GM12878 (cell line): ENCODE measurements around the gene HOOK2. TPM values are rescaled to one million over a fixed set of nuclear protein-coding genes. Genes with fewer than 3 reads are reported as not detected.
A peak's percentile ranks its signal among the peaks of the same experiment; 100 is the strongest.

ENCODE experiments used
- ATF2 ChIP-seq: IDR thresholded peaks from 2 replicates; pipeline ENCODE4 v1.6.1; 2012; ENCODE audit warnings: low read length, inconsistent platforms
- BCL3 ChIP-seq: IDR thresholded peaks from 2 replicates; pipeline ENCODE4 v1.6.1; 2011; ENCODE audit warnings: borderline replicate concordance, low read depth, mild to moderate bottlenecking, moderate library complexity, low read length; ENCODE audit not compliant: insufficient read depth, poor library complexity, severe bottlenecking
- CEBPZ ChIP-seq: fragments of 150-350 bp; IDR thresholded peaks from 2 replicates; pipeline ENCODE4 v1.6.1; 2016; ENCODE audit warnings: low read depth, low read length
- CREM ChIP-seq: IDR thresholded peaks from 2 replicates; pipeline ENCODE4 v1.6.1; 2014; ENCODE audit warnings: antibody characterized with exemption, low read depth
- CTCF ChIP-seq, 3 experiments: IDR thresholded peaks in 2 of 3; conservative IDR thresholded peaks in 1 of 3; 2 replicates each; pipeline ENCODE4 v1.5.1; 2011; ENCODE audit warnings: low read depth in 3 of 3, low read length in 3 of 3, mild to moderate bottlenecking in 3 of 3, control low read depth in 2 of 3, moderate library complexity in 2 of 3, inconsistent platforms in 1 of 3, mixed read lengths in 1 of 3; ENCODE audit not compliant: control insufficient read depth in 2 of 3, insufficient read depth in 1 of 3; ENCODE audit errors: extremely low read depth in 1 of 3
- E2F4 ChIP-seq: IDR thresholded peaks from 2 replicates; pipeline ENCODE4 v1.6.1; 2012; ENCODE audit warnings: low read depth, low read length, improper control_type of control experiment
- HCFC1 ChIP-seq: fragments of 150-350 bp; IDR thresholded peaks from 2 replicates; pipeline ENCODE4 v1.6.1; 2014; ENCODE audit warnings: low read length
- MLLT1 ChIP-seq: fragments of 450-650 bp; IDR thresholded peaks from 2 replicates; pipeline ENCODE4 v1.6.1; 2016; ENCODE audit warnings: mild to moderate bottlenecking
- MXI1 ChIP-seq: fragments of 150-350 bp; IDR thresholded peaks from 2 replicates; pipeline ENCODE4 v1.6.1; 2011; ENCODE audit warnings: low read depth, mild to moderate bottlenecking, inconsistent platforms, low read length, improper control_type of control experiment
- PKNOX1 ChIP-seq: fragments of 450-650 bp; IDR thresholded peaks from 2 replicates; pipeline ENCODE4 v1.6.1; 2016; ENCODE audit warnings: mild to moderate bottlenecking
- POU2F2 ChIP-seq: IDR thresholded peaks from 3 replicates; pipeline ENCODE4 v1.6.1; 2011; ENCODE audit warnings: low read depth, mild to moderate bottlenecking, low read length, borderline replicate concordance
- RAD21 ChIP-seq: IDR thresholded peaks from 2 replicates; pipeline ENCODE4 v1.6.1; 2011; ENCODE audit warnings: mild to moderate bottlenecking, low read depth, low read length, moderate library complexity; ENCODE audit not compliant: insufficient read depth
- SMC3 ChIP-seq: IDR thresholded peaks from 2 replicates; pipeline ENCODE4 v1.6.1; 2011; ENCODE audit warnings: low read length, improper control_type of control experiment, borderline replicate concordance
- SREBF2 ChIP-seq: IDR thresholded peaks from 2 replicates; pipeline ENCODE4 v1.6.1; 2012; ENCODE audit warnings: mild to moderate bottlenecking, low read length
- SUPT20H ChIP-seq: IDR thresholded peaks from 2 replicates; pipeline ENCODE4 v1.6.1; 2011; ENCODE audit warnings: low read depth, mild to moderate bottlenecking, low read length, moderate library complexity, borderline replicate concordance; ENCODE audit not compliant: control insufficient read depth
- polyA plus RNA-seq, 11 experiments: library from polyadenylated mRNA; depleted of rRNA in 4 of 11; unstranded in 6 of 11; stranded (reverse) in 5 of 11; fragments of >200 nt; fragmentation: Nextera tagmentation in 4 of 11; fragmentation: Illumina TruSeq in 1 of 11; extraction: Ambion mirVana in 4 of 11; extraction: Trizol in 1 of 11; gene quantifications; 1 replicate in 1 of 11; 2 replicates in 10 of 11; pipeline versions ENCODE4 v1.2.1 to v1.2.3, GENCODE V29; 2011 to 2016; ENCODE audit warnings: inconsistent platforms in 2 of 11, missing spikeins in 2 of 11, low read depth in 1 of 11
- total RNA-seq, 4 experiments: library from RNA; depleted of rRNA in 3 of 4; stranded (reverse); fragments of >200 nt in 3 of 4; fragmentation: Illumina TruSeq in 1 of 4; extraction: Trizol in 1 of 4; gene quantifications; 2 replicates each; pipeline versions ENCODE4 v1.2.1 to v1.2.3, GENCODE V29; 2013 to 2021

The HOOK2 gene
- total and polyA plus RNA-seq, 10 of the 15 experiments (the other 5 are each of a cell fraction or from before 2014, with no cell fraction given) = 1.5 to 9.6 (median 6.2) TPM

- peak; percentile 18 to 40 (median 23); a peak in 3 of 6 replicates for TF ChIP-seq CTCF (IDR thresholded peaks at IDR 0.05 in 2 of 3, conservative IDR thresholded peaks at IDR 0.05 in 1 of 3; ENCODE audit: control insufficient read depth in 2 of 3, extremely low read depth in 1 of 3, insufficient read depth in 1 of 3, low read depth in 3 of 3, low read length in 3 of 3)
- no peak for TF ChIP-seq SREBF2
- TF ChIP-seq SUPT20H = no peak
- no peak for TF ChIP-seq BCL3
- TF ChIP-seq SMC3 = peak; percentile 16; the same call in 1 of the 2 replicates
- TF ChIP-seq MLLT1 = no peak
- TF ChIP-seq CREM = no peak
- no peak for TF ChIP-seq CEBPZ
- peak; percentile 29; the same call in 1 of the 2 replicates for TF ChIP-seq RAD21
- no peak for TF ChIP-seq MXI1
- TF ChIP-seq HCFC1 = no peak
- TF ChIP-seq PKNOX1 = no peak
- no peak for TF ChIP-seq E2F4
- no peak for TF ChIP-seq ATF2
- no peak for TF ChIP-seq POU2F2
- TF ChIP-seq, all 136 proteins: peak for 4
Measured at GRCh38 chr19:12773571-12773970, 1.8 kb downstream of the HOOK2 start (continued).
